KMS-11 (cell line): ENCODE measurements around the gene SERPINB6.
"Not testable (repeated sequence)": the region's sequence is repeated elsewhere in the genome, so short reads cannot be mapped to it uniquely, and the experiment has no call there.

Experiments used
- H2AFZ ChIP-seq: fragments of 200-600 bp; sonication (generic); 2 replicates; pipeline ENCODE4 v1.6.1; 2016; ENCODE audit warnings: antibody characterized with exemption, mixed run types, low read depth
- H3K27ac ChIP-seq: fragments of 200-600 bp; sonication (generic); 2 replicates; pipeline ENCODE4 v1.6.1; 2016; ENCODE audit warnings: mild to moderate bottlenecking, mixed run types
- H3K27me3 ChIP-seq: fragments of 200-600 bp; sonication (generic); 2 replicates; pipeline ENCODE4 v1.6.1; 2017; ENCODE audit warnings: mild to moderate bottlenecking, low read depth, mixed run types, moderate library complexity; ENCODE audit not compliant: insufficient read depth
- H3K36me3 ChIP-seq: fragments of 200-600 bp; sonication (generic); 2 replicates; pipeline ENCODE4 v1.6.1; 2017; ENCODE audit warnings: mild to moderate bottlenecking, mixed run types; ENCODE audit not compliant: insufficient read depth
- H3K4me1 ChIP-seq: fragments of 200-600 bp; sonication (generic); 2 replicates; pipeline ENCODE4 v1.6.1; 2016; ENCODE audit warnings: mild to moderate bottlenecking, low read depth, mixed run types; ENCODE audit not compliant: poor library complexity, severe bottlenecking
- H3K4me2 ChIP-seq: fragments of 200-600 bp; sonication (generic); 2 replicates; pipeline ENCODE4 v1.7.0; 2016; ENCODE audit warnings: mild to moderate bottlenecking, mixed run types
- H3K4me3 ChIP-seq: fragments of 200-600 bp; sonication (generic); IDR thresholded peaks from 2 replicates; pipeline ENCODE4 v1.6.1; 2017; ENCODE audit warnings: low read depth, low read length, mixed read lengths; ENCODE audit not compliant: insufficient read depth
- H3K79me2 ChIP-seq: fragments of 200-600 bp; sonication (generic); 2 replicates; pipeline ENCODE4 v1.6.1; 2016; ENCODE audit warnings: low read depth, mixed run types; ENCODE audit not compliant: insufficient read depth
- H3K9ac ChIP-seq: fragments of 200-600 bp; sonication (generic); 2 replicates; pipeline ENCODE4 v1.6.1; 2016; ENCODE audit warnings: mild to moderate bottlenecking, mixed run types
- H4K20me1 ChIP-seq: fragments of 200-600 bp; sonication (generic); 2 replicates; pipeline ENCODE4 v1.6.1; 2016; ENCODE audit warnings: mild to moderate bottlenecking, mixed run types; ENCODE audit not compliant: insufficient read depth
- CTCF ChIP-seq: fragments of 200-600 bp; sonication (generic); conservative IDR thresholded peaks from 2 replicates; pipeline ENCODE4 v1.6.1; 2017; ENCODE audit warnings: low read depth, mild to moderate bottlenecking, antibody characterized with exemption, low read length, moderate library complexity, mixed read lengths

SERPINB6 gene

GRCh38 chr6:3007571-3007970 lies 36.2 kb upstream of the SERPINB6 start:
- TF ChIP-seq CTCF: no peak
- Histone ChIP-seq H3K27me3 (no peaks in the 10 kb centered on the region), H4K20me1 (no peaks in the 10 kb centered on the region), H3K4me1 (peaks cover 3% of the 10 kb centered on the region), H3K27ac (no peak overlapping the region), H2AFZ (no peak overlapping the region), H3K9ac (no peak overlapping the region), H3K4me3 (no peak overlapping the region), H3K79me2 (no peaks in the 10 kb centered on the region), H3K4me2 (no peak overlapping the region), H3K36me3 (no peaks in the 10 kb centered on the region)

- Histone ChIP-seq H3K4me2 (no peak overlapping the region), H2AFZ (no peak overlapping the region), H4K20me1 (no peaks in the 10 kb centered on the region), H3K79me2 (no peaks in the 10 kb centered on the region), H3K9ac (no peak overlapping the region), H3K27me3 (no peaks in the 10 kb centered on the region), H3K27ac (no peak overlapping the region), H3K4me1 (peaks cover 14% of the 10 kb centered on the region), H3K4me3 (no peak overlapping the region), H3K36me3 (no peaks in the 10 kb centered on the region)
- TF ChIP-seq CTCF: no peak
Measured at GRCh38 chr6:3006476-3006875, 35.1 kb upstream of the SERPINB6 start.

GRCh38 chr6:3005874-3006273 lies 34.5 kb upstream of the SERPINB6 start:
- Histone ChIP-seq H3K9ac (no peak overlapping the region), H3K4me1 (peaks cover 20% of the 10 kb centered on the region), H2AFZ (no peak overlapping the region), H3K27ac (no peak overlapping the region), H3K4me3 (no peak overlapping the region), H3K36me3 (no peaks in the 10 kb centered on the region), H3K79me2 (no peaks in the 10 kb centered on the region), H3K4me2 (no peak overlapping the region), H3K27me3 (no peaks in the 10 kb centered on the region), H4K20me1 (no peaks in the 10 kb centered on the region)
- TF ChIP-seq CTCF: no peak

GRCh38 chr6:3005077-3005476 lies 33.7 kb upstream of the SERPINB6 start:
- no peaks in the 10 kb centered on the region for H3K36me3 ChIP-seq
- H2AFZ ChIP-seq: no peak overlapping the region
- no peak overlapping the region for H3K4me2 ChIP-seq
- H3K27ac ChIP-seq: no peak overlapping the region
- no peak for TF ChIP-seq CTCF
- peaks cover 27% of the 10 kb centered on the region for H3K4me1 ChIP-seq
- no peak overlapping the region for H3K9ac ChIP-seq
- no peak overlapping the region for H3K4me3 ChIP-seq
- H4K20me1 ChIP-seq: no peaks in the 10 kb centered on the region
- peaks cover 5% of the 10 kb centered on the region; the same call in 1 of the 2 replicates for H3K79me2 ChIP-seq
- H3K27me3 ChIP-seq: no peaks in the 10 kb centered on the region

GRCh38 chr6:3003226-3003625 lies 31.9 kb upstream of the SERPINB6 start:
- not testable (repeated sequence) for H3K36me3 ChIP-seq, H3K27me3 ChIP-seq, H3K4me2 ChIP-seq, H3K4me3 ChIP-seq, H4K20me1 ChIP-seq, H3K27ac ChIP-seq, H3K9ac ChIP-seq, H2AFZ ChIP-seq, H3K79me2 ChIP-seq
- H3K4me1 ChIP-seq: peaks cover 33% of the 10 kb centered on the region
